SK-N-SH treated with all-trans-retinoic acid at 6 μM for 48 hours (cell line): ENCODE results near the gene LMF1.

Experiments
- ESRRG ChIP-seq: fragments of 250-450 bp; sonication (Bioruptor Pico); IDR thresholded peaks from 2 replicates; pipeline ENCODE4 v1.6.1; 2021; ENCODE audit warnings: mild to moderate bottlenecking
- ISL1 ChIP-seq: fragments of 250-450 bp; sonication (Bioruptor Pico); IDR thresholded peaks from 2 replicates; pipeline ENCODE4 v2.1.2; 2022; ENCODE audit warnings: mild to moderate bottlenecking, moderate library complexity
- RARB ChIP-seq: fragments of 250-450 bp; sonication (Bioruptor Pico); IDR thresholded peaks from 2 replicates; pipeline ENCODE4 v1.8.0; 2021; ENCODE audit warnings: mild to moderate bottlenecking, moderate library complexity
- ZNF565 ChIP-seq: fragments of 450-650 bp; formaldehyde crosslinking; conservative IDR thresholded peaks from 2 replicates; pipeline ENCODE4 v1.5.0; 2020; ENCODE audit warnings: low read depth, mild to moderate bottlenecking, moderate library complexity
- TF ChIP-seq, protein P1 (sequence below): fragments of 250-450 bp; sonication (Bioruptor Pico); IDR thresholded peaks from 2 replicates; pipeline ENCODE4 v1.8.0; 2020; ENCODE audit warnings: mild to moderate bottlenecking, moderate library complexity, borderline replicate concordance
- TF ChIP-seq, protein P2 (sequence below): fragments of 250-450 bp; sonication (Bioruptor Pico); IDR thresholded peaks from 2 replicates; pipeline ENCODE4 v1.5.0; 2020; ENCODE audit warnings: mild to moderate bottlenecking, moderate library complexity
- TF ChIP-seq, protein P3 (sequence below): fragments of 250-450 bp; sonication (Bioruptor Pico); IDR thresholded peaks from 2 replicates; pipeline ENCODE4 v1.5.1; 2021; ENCODE audit warnings: mild to moderate bottlenecking, moderate library complexity

DNA sequence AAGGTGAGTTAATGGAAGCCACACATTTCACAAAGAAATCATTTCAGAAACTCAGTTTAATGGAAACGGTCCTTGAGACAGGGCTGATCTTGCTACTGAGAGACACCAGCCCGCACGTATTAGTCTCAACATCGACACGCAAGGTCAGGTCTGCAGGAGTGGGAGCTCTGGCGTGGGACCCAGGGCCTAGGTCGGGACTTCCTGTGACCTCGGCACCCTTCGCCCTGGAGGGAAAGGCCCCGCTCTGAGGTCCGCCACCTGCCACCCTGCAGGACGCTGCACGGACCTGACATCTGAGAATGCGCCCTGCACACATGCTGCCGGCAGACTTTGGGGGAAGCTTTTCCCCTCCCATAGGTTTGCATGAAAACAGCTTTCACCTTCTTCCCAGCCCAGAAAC lies 59.7 kb downstream of the LMF1 start:
- TF ChIP-seq ZNF565 (CRISPR knock-in tag) (no peak), ESRRG (CRISPR knock-in tag) (no peak), ISL1 (CRISPR knock-in tag) (no peak), RARB (CRISPR knock-in tag) (no peak)
- TF ChIP-seq, protein P1, sequence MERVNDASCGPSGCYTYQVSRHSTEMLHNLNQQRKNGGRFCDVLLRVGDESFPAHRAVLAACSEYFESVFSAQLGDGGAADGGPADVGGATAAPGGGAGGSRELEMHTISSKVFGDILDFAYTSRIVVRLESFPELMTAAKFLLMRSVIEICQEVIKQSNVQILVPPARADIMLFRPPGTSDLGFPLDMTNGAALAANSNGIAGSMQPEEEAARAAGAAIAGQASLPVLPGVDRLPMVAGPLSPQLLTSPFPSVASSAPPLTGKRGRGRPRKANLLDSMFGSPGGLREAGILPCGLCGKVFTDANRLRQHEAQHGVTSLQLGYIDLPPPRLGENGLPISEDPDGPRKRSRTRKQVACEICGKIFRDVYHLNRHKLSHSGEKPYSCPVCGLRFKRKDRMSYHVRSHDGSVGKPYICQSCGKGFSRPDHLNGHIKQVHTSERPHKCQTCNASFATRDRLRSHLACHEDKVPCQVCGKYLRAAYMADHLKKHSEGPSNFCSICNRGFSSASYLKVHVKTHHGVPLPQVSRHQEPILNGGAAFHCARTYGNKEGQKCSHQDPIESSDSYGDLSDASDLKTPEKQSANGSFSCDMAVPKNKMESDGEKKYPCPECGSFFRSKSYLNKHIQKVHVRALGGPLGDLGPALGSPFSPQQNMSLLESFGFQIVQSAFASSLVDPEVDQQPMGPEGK (CRISPR knock-in tag) = no peak
- TF ChIP-seq, protein P2, sequence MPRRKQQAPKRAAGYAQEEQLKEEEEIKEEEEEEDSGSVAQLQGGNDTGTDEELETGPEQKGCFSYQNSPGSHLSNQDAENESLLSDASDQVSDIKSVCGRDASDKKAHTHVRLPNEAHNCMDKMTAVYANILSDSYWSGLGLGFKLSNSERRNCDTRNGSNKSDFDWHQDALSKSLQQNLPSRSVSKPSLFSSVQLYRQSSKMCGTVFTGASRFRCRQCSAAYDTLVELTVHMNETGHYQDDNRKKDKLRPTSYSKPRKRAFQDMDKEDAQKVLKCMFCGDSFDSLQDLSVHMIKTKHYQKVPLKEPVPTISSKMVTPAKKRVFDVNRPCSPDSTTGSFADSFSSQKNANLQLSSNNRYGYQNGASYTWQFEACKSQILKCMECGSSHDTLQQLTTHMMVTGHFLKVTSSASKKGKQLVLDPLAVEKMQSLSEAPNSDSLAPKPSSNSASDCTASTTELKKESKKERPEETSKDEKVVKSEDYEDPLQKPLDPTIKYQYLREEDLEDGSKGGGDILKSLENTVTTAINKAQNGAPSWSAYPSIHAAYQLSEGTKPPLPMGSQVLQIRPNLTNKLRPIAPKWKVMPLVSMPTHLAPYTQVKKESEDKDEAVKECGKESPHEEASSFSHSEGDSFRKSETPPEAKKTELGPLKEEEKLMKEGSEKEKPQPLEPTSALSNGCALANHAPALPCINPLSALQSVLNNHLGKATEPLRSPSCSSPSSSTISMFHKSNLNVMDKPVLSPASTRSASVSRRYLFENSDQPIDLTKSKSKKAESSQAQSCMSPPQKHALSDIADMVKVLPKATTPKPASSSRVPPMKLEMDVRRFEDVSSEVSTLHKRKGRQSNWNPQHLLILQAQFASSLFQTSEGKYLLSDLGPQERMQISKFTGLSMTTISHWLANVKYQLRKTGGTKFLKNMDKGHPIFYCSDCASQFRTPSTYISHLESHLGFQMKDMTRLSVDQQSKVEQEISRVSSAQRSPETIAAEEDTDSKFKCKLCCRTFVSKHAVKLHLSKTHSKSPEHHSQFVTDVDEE (CRISPR knock-in tag) = no peak
- TF ChIP-seq, protein P3, sequence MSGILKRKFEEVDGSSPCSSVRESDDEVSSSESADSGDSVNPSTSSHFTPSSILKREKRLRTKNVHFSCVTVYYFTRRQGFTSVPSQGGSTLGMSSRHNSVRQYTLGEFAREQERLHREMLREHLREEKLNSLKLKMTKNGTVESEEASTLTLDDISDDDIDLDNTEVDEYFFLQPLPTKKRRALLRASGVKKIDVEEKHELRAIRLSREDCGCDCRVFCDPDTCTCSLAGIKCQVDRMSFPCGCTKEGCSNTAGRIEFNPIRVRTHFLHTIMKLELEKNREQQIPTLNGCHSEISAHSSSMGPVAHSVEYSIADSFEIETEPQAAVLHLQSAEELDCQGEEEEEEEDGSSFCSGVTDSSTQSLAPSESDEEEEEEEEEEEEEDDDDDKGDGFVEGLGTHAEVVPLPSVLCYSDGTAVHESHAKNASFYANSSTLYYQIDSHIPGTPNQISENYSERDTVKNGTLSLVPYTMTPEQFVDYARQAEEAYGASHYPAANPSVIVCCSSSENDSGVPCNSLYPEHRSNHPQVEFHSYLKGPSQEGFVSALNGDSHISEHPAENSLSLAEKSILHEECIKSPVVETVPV (CRISPR knock-in tag) = no peak
